Neural progenitor cell (in vitro differentiated cells): ENCODE data around the gene ADAMTS12.

Experiments used
- CTCF ChIP-seq: fragments of 200-600 bp; sonication (generic); IDR thresholded peaks from 2 replicates; pipeline ENCODE4 v1.5.1; 2017; ENCODE audit warnings: antibody characterized with exemption, mild to moderate bottlenecking
- EZH2 ChIP-seq: fragments of 200-600 bp; sonication (generic); IDR thresholded peaks from 2 replicates; pipeline ENCODE4 v1.6.1; 2017; ENCODE audit warnings: antibody characterized with exemption, mild to moderate bottlenecking, moderate library complexity
- EZH2phosphoT487 ChIP-seq: fragments of 200-600 bp; sonication (generic); IDR thresholded peaks from 2 replicates; pipeline ENCODE4 v1.6.1; 2017; ENCODE audit warnings: antibody characterized with exemption

DNA sequence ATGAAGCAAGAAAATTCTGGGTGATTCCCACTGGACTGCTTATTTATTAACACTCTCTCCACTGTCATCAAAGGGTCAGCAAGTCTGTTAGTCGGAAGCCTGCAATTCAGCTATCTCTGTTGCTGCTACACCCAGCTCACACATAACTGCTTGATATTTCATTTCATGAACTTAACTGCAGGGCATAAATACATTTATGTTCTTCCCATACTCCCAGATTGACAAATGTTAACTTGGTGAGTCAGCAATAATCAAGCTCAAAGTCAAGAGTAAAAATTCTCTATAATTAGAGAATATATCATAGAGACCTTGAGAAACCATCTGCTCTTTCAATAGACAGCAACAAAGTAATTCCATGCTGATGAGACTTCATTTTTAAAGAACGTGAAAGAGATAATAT is 198.8 kb downstream of the ADAMTS12 start:
- TF ChIP-seq CTCF = no peak
- no peak for TF ChIP-seq EZH2
- TF ChIP-seq EZH2phosphoT487 = no peak
